ENCODE data around the gene ADAMTS9.
"Not testable (repeated sequence)": the region's sequence is repeated elsewhere in the genome, so short reads cannot be mapped to it uniquely, and the experiment has no call there.

The ADAMTS9 gene

DNA sequence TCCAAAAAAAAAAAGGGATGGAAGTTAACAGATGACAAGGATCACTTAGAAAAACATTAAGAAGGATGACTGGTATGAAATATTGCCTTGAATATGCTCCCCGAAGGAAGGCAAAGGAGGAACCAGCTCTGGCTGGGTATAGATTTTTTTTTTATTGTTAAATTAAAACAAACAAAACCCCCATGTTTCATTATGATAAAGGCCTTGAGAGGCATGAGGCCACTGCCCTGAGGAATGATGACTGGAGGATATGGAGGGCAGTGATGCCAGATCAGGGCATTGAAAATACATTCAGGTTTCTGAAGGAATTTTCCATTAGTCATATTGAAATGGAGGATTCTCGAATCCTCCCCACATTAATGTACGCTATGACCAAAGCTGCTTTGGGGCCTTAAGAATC is 120.9 kb downstream of the ADAMTS9 start:
- no peak for DNase-seq

DNA sequence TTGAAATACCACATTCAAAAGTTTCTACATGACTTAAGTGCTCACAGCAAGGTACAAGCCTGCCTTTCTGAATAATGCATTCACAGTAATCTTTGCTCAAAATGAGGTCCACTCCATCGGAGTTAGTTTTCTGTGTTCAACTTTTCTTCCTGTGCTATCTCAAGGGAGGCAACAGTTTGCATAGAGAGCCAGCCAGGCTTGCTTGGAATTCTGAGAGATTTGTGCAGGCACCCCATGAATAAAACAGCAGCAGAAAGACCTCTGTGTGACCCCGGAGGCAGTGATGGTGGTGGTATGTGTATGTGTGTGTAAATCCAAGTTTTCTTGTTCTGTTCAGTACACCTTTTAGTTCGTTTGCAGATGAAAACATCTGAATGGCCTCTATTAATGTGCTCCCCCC is 124.0 kb downstream of the ADAMTS9 start:
- DNase-seq: no peak

DNA sequence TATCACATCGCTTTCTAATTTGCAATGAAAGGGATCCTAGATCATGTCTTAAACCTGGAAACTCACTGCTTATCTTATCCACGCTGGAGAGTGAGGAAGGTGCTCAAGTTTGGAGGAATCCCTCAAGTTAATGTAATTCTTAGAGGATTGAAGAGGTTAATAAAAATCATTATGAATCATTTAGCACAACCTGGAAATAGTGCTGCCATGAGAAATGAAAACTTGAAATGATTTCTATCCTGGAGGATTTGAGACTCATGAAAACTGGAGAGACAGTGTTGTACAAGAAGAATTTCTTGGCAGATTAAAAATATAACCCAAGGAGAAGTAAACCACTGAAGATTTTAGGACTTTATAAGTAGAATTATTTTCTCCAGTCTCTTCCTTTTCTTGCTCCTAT is 125.9 kb downstream of the ADAMTS9 start:
- no peak for DNase-seq

DNA sequence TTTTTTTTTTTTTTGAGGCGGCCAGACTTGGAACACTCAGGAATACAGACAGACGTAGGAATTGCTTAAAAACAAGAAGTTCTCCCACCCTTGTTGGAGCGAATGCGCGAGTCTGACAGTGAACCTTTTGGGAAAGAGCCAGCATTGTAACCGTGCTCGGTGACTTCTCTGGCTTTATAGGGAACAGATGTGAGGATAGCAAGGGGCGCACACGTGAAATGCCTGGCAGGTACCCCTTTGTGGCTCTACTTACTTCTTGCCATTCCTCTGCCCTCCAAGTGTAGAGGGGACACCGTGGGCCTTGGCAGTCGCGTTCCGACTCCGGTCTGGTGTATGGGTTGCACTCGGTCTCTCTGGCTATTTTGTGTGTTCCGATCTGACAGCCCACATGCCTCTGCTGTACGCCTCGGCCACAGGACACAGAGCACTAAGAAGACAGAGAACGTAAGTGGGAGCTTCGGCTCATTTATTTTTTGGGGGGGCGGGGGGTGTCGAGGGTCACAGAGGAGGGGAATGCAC is 126.4 kb downstream of the ADAMTS9 start:
- no peak for DNase-seq

DNA sequence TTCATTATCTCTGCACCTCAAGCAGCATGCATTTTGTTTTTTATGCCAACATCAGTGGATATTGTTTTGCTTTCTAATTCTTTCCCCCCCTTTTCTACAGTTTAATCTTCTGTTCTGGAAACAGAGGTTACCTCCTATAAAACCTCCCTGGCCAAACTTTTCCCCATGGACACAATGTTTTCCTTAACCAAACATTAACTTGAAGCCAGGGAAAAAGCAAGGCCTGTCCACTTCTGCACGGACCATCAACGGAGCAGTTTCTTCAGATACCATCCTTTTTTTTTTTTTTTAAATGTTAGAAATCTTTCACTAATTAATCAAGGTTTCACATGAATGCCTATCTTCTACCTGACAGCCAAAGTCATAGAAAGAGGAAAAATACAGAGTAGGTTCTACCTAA is 127.0 kb downstream of the ADAMTS9 start:
- no peak for DNase-seq

DNA sequence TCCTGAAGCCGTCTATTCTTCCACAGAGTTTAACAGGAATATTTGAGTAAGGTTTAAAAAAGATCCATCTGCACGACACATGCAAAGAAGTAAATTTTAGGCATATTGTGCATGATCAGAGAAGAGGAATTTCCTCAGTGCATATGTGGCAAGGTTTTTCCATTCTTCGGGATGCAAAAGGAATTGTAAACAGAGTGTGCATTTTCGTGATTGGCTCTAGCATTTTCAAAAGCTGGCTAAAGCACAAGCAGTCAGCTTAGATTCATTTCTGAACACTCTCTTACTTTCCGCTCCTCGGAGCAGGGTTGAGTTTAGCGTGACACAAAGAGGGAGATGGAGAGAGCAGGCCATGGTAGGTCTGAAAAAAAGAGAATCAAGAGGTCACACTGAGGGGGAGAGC is 128.2 kb downstream of the ADAMTS9 start:
- no peak for DNase-seq

DNA sequence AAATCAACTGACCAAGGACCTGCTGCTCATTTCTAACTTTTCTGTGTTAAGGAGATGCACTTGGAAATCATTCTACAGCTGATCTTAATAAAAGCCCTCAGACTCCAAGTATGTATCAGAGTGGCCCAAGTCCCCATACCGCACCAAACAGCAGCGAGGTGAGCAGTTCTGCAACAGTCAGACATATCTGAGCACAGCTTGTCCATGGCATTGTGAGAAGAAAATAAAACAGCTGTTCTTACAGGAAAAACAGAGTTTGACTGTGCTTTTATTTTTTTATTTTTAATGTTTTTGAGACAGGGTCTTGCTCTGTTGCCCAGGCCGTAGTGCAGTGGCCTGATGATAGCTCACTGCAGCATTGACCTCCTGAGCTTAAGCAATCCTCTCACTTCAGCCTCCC is 131.8 kb downstream of the ADAMTS9 start:
- DNase-seq: no peak

DNA sequence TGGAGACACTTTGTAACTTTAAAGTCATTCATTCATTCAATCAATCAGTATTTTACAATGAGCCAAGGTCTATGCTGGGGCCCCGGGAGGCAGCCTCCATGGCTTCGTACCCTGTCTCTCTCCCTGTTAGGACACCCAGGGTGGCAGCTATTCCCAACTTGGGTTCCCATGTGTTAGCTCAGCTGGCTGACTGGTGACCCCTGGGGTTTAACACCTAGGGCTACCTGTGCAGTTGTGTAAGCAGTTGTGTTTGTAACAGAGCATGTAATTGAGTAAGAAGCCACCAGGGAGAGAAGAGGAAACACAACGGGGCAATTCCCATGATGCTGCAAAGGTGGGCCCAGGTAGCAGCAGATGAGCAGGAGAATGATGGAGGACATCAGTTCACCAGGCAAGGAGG is 132.4 kb downstream of the ADAMTS9 start:
- no peak for DNase-seq

DNA sequence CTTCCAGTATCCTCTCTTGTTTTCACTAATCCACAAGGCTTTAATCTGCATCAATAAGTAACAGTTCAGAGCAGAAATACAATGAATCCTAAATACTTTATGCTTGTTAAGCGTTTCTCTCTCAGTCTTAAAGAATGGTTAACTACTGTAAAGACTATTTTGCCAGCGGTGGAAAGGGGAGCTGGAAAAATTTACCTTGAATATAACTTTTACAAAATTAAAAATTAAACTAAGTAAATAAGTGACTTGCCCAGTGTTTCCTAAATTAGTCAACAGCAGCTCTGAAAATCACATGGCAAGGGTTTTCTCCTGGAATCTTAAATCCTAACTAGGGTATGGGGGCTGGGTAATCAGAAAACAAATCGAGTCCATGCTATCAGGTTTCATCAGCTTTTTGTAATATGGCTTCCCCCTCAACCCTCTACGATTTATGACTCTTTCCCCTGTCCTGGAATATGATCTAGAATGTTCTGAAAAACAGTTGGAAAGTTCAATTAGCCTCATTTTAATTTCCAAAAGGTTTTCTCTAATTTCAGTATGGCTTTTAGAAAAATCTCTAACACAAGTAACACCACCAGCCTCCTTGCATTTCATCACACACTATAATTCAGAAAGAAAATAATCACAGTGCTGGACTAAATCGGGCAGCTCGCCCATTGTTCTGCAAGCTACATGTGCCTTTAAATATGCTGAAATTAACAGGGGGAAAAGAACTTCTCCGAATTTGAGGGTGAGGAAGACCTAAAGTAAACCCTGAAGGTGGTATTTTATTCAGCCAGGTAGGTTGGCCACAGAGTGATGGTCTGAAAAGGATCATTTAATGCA is 133.5 kb downstream of the ADAMTS9 start:
- no peak for DNase-seq

DNA sequence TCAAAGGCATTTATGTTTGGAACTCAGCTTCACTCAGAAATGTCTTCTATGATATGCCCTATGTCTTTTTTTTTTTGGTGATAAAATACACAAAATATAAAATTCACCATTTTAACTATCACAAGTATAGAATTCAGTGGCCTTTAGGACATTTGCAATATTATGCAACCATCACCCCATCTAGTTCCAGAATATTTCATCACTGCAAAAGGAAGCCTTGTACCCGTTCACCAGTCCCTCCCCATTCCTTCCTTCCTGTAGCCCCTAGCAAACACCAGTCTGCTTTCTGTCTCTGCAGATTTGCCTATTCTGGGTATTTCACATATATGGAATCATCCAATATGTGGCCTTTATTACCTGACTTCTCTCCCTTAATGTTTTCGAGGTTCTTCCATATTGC is 134.8 kb downstream of the ADAMTS9 start:
- DNase-seq: no peak

DNA sequence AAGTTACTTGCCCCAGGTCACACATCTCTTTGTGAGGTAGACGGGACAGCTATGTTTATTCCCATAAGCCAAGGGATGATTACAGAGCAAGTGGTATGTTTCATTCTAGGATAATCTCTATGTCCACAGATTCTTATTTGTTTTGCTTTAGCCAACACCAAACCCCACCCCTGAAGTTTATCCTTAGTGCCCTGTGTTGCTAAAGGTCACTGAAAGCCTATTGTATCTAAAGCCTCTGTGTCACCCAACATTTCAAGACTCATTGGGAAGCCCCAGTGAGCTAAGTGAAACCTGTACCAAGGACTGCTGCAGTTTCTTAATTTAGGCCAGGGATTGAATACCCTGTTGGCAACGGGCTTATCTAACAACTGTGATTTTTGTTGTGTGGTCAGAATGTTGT is 135.6 kb downstream of the ADAMTS9 start:
- DNase-seq: no peak

DNA sequence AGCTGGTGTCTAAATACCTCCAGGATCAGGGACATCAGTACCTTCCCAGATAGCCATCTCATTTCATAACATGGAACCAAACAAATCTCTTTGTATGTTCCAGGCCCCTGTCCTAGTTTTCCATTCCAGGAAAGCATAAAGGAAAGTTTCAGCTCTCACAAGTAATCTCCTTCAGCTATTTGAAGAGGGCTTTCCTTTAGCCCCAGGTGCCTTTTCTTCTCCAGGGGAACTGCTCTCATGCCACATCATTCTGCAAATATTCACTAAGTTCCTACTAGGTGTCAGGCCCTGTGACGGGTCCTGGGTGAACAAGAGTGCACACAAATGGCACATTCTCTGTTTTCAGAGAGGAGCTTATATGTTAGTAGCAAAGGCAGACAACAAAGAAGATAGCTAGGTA is 136.1 kb downstream of the ADAMTS9 start:
- no peak for DNase-seq

DNA sequence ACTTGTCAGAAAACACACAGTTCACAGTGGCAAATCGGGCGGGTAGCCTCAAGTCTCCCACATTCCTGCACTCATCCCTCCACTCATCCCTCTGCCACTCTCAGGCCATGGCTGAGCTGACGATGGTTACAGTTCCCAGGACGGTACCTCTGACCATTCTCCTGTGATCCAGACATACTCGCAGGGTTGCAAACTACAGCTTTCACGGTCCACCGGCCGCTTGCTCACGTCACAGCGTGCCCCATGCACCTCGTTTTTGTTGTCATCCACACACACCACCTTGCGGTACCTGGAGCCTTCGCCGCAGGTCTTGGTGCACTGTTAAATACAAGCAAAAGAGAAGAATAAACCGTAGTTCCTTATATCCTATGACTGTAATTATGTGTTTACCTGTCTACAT is 137.1 kb downstream of the ADAMTS9 start:
- DNase-seq: no peak

DNA sequence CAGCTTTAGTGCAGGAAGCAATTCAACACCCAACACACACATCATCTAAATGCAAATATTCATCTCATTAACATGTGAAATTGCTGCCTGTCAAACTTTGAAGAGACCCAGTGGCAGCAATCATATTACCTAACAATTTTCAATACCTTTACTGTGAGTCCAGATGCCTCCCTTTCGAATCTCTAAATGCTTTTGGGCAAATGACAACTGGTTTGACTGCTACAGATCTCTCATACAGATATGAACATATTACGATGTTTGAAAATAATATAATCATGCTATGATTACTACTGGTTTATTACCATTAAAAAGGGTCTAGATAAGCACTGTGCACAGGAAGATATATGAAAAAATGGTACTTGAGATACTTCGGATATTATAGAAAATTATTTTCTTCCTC is 137.9 kb downstream of the ADAMTS9 start:
- no peak for DNase-seq

DNA sequence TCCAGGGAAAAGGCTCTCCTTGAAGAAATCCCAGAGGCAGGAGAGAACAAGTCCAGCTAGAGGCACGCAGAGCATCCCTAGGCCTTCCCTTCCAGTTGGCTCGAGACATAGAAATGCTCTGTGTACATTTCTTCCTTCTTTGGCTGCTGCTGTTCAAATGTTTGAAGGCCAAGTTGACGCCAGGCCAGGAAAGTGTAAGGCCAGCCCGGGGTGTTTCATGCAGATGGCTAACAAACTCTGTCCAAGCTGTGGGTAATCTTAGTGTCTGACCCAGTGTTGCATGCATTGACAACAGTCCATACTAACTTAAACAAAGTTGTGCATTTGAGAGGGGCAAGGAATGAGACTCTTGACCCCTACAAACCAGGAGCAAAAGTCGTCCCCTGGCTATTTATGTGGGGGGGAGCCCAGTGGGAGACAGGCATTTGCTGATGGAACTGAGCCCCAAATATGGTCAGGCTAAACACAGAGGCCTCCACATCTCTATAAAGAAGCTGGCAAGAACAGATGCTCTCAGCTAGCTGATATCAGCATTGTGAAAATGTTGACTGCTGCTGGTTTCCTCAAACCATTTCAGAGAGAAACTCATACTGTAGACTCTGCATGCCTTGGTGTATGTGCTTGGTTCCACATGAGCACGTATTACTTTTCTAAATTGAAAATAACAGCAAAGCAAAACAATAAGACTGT is 139.5 kb downstream of the ADAMTS9 start:
- no peak for DNase-seq

DNA sequence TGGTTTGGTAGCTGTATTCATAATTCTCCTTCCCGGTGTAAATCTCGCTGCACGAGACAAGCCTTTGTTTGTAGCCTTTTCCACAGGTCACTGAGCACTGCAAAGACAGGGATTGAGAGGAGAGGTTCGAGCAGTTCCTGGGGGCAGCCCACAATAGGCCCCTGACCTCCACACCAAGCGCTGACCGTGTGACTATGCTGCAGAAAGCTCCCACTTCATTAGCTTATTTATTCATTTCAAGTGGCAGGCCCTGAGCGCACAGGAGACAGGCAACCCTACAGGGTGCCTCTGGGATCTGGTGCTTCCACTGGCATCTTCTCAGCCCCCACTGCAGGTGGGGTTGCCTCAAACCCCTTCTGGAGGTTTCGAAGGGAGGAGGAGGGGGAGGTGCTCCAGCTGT is 140.9 kb downstream of the ADAMTS9 start:
- DNase-seq: no peak

DNA sequence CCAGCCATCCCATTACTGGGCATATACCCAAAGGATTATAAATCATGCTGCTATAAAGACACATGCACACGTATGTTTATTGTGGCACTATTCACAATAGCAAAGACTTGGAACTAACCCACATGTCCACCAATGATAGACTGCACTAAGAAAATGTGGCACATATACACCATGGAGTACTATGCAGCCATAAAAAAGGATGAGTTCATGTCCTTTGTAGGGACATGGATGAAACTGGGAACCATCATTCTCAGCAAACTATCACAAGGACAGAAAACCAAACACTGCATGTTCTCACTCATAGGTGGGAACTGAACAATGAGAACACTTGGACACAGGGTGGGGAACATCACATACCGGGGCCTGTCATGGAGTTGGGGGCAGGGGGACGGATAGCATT is 142.6 kb downstream of the ADAMTS9 start:
- DNase-seq: not testable (repeated sequence)

DNA sequence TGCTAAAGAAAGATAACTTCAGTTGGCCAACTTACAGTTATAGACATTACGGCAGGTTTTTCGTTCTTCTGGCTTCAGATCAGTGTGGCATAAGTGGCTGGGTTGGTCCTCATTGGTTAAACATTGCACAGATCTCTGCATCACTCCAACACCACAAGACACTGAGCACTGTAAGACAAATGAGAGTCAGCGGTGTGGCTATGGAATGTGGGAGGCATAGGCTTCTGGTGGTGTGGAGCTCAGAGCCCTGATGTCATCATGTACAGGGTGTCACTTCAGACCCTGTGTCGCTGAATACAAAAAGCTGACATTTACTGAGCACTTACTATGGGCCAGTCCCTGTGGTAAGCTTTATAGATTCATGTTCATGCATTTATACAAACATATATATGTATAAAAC is 146.0 kb downstream of the ADAMTS9 start:
- DNase-seq: no peak

DNA sequence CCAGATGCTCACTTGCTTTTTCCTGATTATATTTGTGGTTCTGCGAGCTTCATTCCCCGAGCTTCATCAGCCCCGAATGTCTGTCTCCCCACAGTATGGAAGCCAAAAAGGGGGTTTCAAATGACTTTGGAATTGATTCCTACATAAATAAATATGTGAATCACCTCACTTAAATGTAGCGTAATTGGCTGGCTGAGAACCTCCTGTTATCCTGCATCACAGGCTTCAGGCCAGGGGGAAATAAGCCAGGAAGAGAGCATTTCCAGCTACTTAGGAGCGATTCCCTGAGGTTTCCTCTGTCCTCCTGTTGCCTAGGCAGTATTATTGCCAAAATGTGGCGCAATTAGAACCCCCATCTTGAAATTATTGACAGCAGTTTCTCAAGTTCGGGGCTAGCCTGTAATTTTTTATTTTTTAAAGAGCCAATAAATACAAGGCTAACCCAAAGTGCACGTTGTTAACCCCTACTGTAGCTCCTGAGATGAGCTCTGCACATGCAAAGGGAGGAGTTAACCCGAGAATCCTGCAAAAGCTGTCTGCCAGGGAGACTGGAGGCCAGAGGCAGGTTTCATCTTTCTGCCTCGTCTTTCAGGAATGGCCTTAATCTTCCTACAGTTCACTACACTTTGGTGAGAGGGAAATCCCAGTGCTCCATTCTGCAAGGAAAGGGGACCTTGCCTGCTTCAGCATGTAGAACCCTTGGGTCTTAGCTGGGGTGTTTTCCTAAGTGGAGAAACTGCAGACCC is 148.2 kb downstream of the ADAMTS9 start:
- no peak for DNase-seq

DNA sequence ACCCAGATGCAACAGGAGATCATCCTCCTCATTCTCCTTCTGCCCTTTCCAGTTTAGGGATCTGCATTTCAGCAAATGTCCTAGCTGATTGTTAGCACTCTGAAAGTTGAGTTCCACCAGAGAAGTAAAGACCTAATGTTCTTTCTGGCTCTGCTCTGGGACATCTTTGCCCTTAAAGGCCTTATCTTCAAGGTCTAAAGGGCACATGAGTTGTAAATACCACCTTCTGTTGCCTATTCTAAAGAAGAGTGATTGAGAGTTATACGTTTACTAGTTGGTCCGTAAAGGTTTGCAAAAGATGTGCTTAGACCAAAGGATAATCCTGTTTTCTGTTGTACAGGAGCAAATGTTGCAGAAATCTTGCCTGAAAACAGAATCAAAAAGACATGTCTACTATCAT is 151.6 kb downstream of the ADAMTS9 start:
- no peak for DNase-seq

DNA sequence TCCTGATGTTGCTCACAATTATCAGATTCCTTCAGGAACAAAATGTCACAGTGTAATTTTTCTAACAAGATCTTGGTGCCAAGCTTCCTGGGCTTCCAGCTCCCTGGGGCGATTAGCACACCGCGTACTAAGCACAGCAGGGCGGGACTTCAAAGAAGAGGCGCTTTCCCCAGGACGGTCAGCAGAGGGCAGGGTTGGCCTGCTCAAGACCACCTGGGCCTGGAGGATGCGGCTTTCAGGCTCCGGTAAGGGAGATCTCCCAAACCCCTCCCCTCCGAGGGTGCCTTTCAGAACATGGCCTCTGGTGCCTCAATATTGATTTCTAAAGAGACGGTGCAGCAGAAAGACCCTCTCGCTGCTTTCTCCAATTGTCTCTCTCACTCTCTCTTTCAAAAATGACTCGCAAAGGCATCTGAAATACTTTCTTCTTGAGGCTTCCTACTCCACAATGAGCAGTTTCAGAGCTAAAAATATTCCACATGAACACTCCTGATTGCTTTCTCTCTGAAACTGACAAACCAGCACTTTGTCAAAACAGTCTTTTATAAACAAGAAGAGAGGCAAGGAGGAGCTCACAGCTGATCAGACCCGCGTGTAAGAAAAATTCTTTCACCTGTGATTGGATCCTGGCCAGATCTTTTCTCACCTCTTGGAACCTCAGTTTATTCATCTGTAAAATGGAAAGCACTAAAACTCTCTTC is 154.0 kb downstream of the ADAMTS9 start:
- DNase-seq: peak; percentile 7

DNA sequence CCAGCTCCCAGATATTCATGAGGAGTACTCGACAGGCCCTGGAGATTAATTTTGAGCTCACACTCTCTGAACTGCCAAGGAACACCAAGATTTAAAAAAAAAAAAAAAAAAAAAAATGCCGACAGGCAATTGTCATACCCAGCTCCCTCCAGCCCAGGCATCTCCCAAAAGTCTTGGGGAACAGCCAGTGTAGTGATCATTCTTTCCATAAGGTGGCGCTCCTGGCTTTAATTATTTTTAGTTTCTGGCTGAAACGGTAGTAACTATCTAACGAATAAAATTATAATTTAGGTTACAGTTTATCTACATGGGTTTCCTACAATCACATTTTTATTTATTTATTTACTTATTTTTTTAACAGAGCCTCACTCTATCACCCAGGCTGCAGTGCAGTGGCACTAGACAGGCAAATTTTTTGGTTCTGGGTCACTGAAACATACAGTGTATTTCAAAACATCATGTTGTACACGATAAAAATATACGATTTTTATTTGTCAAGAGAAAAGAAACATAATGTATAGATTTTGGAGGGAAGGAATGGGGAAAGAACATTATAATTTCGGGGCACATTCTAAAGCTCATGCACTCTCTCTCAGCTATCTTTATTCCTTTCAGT is 157.3 kb downstream of the ADAMTS9 start:
- no peak for DNase-seq

DNA sequence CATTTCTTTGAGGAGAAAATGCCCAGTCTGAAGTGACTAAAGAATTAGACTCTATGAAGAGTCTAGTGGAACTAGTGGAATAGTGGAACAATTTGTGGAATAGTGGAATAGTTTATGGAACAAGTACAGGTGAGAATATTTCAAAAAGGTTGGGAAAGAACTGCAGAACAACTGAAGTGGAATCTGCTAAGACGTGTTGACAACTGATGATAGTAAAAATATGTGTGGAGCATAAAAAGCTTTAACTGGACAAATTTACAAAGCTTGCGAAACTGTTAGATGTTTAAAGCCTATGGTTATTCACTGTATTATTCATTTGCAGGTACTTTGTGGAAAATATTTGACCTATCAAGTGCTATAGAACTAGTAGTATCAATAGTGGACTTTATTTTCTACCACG is 164.5 kb downstream of the ADAMTS9 start:
- no peak for DNase-seq
